B cell (primary cell): ENCODE results near the gene VSTM1. TPM values are rescaled to one million over a fixed set of nuclear protein-coding genes. Genes with fewer than 3 reads are reported as not detected.

ENCODE experiments used
- ATAC-seq: fragments of 200-7000 bp; cut with Tn5 transposase; one replicate; pipeline ENCODE4 v1.10.0; 2021; ENCODE audit warnings: low read depth, mild to moderate bottlenecking, moderate number of reproducible peaks, moderate library complexity
- CTCF ChIA-PET: fragments of 350-600 bp; sonication (Branson Sonifier 250); formaldehyde crosslinking; loops from one replicate; lab custom pipeline; 2021; ENCODE audit warnings: antibody characterized with exemption, inconsistent platforms; lab: Charles Lee
- POLR2A ChIA-PET: fragments of 350-600 bp; sonication (Branson Sonifier 250); formaldehyde crosslinking; loops from one replicate; lab custom pipeline; 2021; ENCODE audit warnings: antibody characterized with exemption; lab: Charles Lee
- DNase-seq: peaks from one replicate; pipeline ENCODE4 v3.0.0; 2013
- H2AFZ ChIP-seq: 2 replicates; pipeline ENCODE4 v1.6.1; 2012; ENCODE audit warnings: mild to moderate bottlenecking, low read depth, low read length; ENCODE audit not compliant: insufficient read depth, poor library complexity, severe bottlenecking
- H3K27ac ChIP-seq, 2 donors: 1 replicate in 1 of 2; 2 replicates in 1 of 2; pipeline ENCODE4 v1.5.1; 2012 to 2013; ENCODE audit warnings: low read length in 2 of 2, mild to moderate bottlenecking in 2 of 2, moderate library complexity in 1 of 2
- H3K27me3 ChIP-seq, 4 experiments: fragments of 200-600 bp in 1 of 4; sonication (generic) in 1 of 4; replicated peaks in 1 of 4; 1 replicate in 2 of 4; 2 replicates in 2 of 4; pipeline versions ENCODE4 v1.6.1 to v1.7.0; 2013 to 2016; ENCODE audit warnings: low read length in 3 of 4, mild to moderate bottlenecking in 2 of 4, mixed read lengths in 1 of 4, moderate library complexity in 1 of 4; ENCODE audit not compliant: insufficient read depth in 4 of 4, control insufficient read depth in 3 of 4; ENCODE audit errors: control extremely low read depth in 1 of 4
- H3K36me3 ChIP-seq, 2 experiments: replicated peaks in 1 of 2; 1 replicate in 1 of 2; 2 replicates in 1 of 2; pipeline versions ENCODE4 v1.6.1 to v1.7.1; 2013; ENCODE audit warnings: low read length in 1 of 2; ENCODE audit not compliant: insufficient read depth in 2 of 2, control insufficient read depth in 1 of 2; ENCODE audit errors: control extremely low read depth in 1 of 2, extremely low read depth in 1 of 2
- H3K4me1 ChIP-seq, 2 donors: fragments of 200-600 bp in 1 of 2; sonication (generic) in 1 of 2; 1 replicate in 1 of 2; 2 replicates in 1 of 2; pipeline versions ENCODE4 v1.5.1 to v1.6.1; 2013 to 2017; ENCODE audit warnings: low read length in 2 of 2; ENCODE audit not compliant: control insufficient read depth in 2 of 2, insufficient read depth in 2 of 2
- H3K4me2 ChIP-seq: replicated peaks from 2 replicates; pipeline ENCODE3; 2012; ENCODE audit warnings: mild to moderate bottlenecking, low read depth, low read length; ENCODE audit not compliant: poor library complexity, severe bottlenecking
- H3K4me3 ChIP-seq, 5 experiments: fragments of 200-600 bp in 1 of 5; sonication (generic) in 1 of 5; 1 replicate in 3 of 5; 2 replicates in 2 of 5; pipeline versions ENCODE4 v1.5.1 to v1.7.0; 2011 to 2016; ENCODE audit warnings: low read length in 4 of 5, mild to moderate bottlenecking in 4 of 5, low read depth in 2 of 5, control low read depth in 1 of 5, moderate library complexity in 1 of 5; ENCODE audit not compliant: insufficient read depth in 1 of 5; ENCODE audit errors: control extremely low read depth in 1 of 5, extremely low read depth in 1 of 5
- H3K79me2 ChIP-seq: fragments of 200-600 bp; sonication (generic); one replicate; pipeline ENCODE4 v1.6.0; 2016; ENCODE audit warnings: low read length; ENCODE audit not compliant: control insufficient read depth, insufficient read depth
- H3K9ac ChIP-seq: fragments of 200-600 bp; sonication (generic); 2 replicates; pipeline ENCODE4 v1.6.1; 2017; ENCODE audit warnings: mild to moderate bottlenecking, low read length, moderate library complexity
- H3K9me3 ChIP-seq, 3 donors: one replicate each; pipeline versions ENCODE4 v1.6.1 to v1.7.1; 2013; ENCODE audit warnings: low read length in 2 of 3; ENCODE audit not compliant: control insufficient read depth in 2 of 3, insufficient read depth in 1 of 3; ENCODE audit errors: control extremely low read depth in 1 of 3
- H4K20me1 ChIP-seq: 2 replicates; pipeline ENCODE4 v1.6.0; 2012; ENCODE audit warnings: mild to moderate bottlenecking, low read length; ENCODE audit not compliant: insufficient read depth, control insufficient read depth, poor library complexity, severe bottlenecking
- H3K27ac Mint-ChIP-seq: one replicate; pipeline ENCODE4 v1.8.0; 2021; ENCODE audit warnings: mixed read lengths
- H3K27me3 Mint-ChIP-seq: one replicate; pipeline ENCODE4 v1.8.0; 2021; ENCODE audit warnings: mixed read lengths
- H3K4me1 Mint-ChIP-seq: one replicate; pipeline ENCODE4 v1.8.0; 2021; ENCODE audit warnings: mixed read lengths
- H3K4me3 Mint-ChIP-seq: one replicate; pipeline ENCODE4 v1.8.0; 2021; ENCODE audit warnings: mixed read lengths
- H3K9me3 Mint-ChIP-seq: one replicate; pipeline ENCODE4 v1.8.0; 2022; ENCODE audit warnings: mixed read lengths; ENCODE audit not compliant: insufficient read depth
- CTCF ChIP-seq: fragments of 200-600 bp; IDR thresholded peaks from one replicate; pipeline ENCODE4 v1.8.0; 2022; ENCODE audit warnings: antibody characterized with exemption, mild to moderate bottlenecking
- EZH2 ChIP-seq: IDR thresholded peaks from 2 replicates; pipeline ENCODE4 v1.6.1; 2012; ENCODE audit warnings: borderline replicate concordance, low read depth, mild to moderate bottlenecking, moderate library complexity, low read length; ENCODE audit not compliant: insufficient read depth, poor library complexity, severe bottlenecking
- WGBS: methylation state at CpG from one replicate; pipeline ENCODE4 v1.1.5; 2013; ENCODE audit warnings: missing lambda C conversion rate; ENCODE audit not compliant: insufficient coverage; 5-methylcytosine and 5-hydroxymethylcytosine counted together
- intact Hi-C: fragments of 100-400 bp; cut with micrococcal nuclease; formaldehyde crosslinking; loops from one replicate; pipeline ENCODE4 v1.10.0; 2022
- polyA plus RNA-seq: library from polyadenylated mRNA; depleted of rRNA; stranded (reverse); fragments of >200 nt; gene quantifications from 2 replicates; pipeline ENCODE4 v1.2.3, GENCODE V29; 2012
- total RNA-seq, 2 donors: library from RNA; stranded (reverse); fragments of 120-200 nt in 1 of 2; gene quantifications; 1 replicate in 1 of 2; 2 replicates in 1 of 2; pipeline versions ENCODE4 v1.2.3 to v1.2.4, GENCODE V29; 2013 to 2022

The VSTM1 gene
- total and polyA plus RNA-seq, 2 donors (not counting 1 experiment from before 2014, with no cell fraction given) = 0.82 TPM; not detected in 1

GRCh38 chr19:54081032-54081431 lies 17.3 kb upstream of the VSTM1 start, which contains the start of gene TARM1:
Gene TARM1 (minus strand): TSS chr19:54081365. CDS start chr19:54081340, 25 bp downstream.
- Histone ChIP-seq H3K79me2 (no peaks in the 10 kb centered on the region), H3K27me3 (peaks cover 0 to 7% (median 0%) of the 10 kb centered on the region in 4 experiments), H3K4me2 (no peak within 1 kb of the TSS), H3K27ac (no peak within 1 kb of the TSS), H2AFZ (no peak within 1 kb of the TSS), H3K4me1 (no peaks in the 10 kb centered on the region), H3K9me3 (peaks cover 2 to 27% (median 9%) of the 10 kb centered on the region in 3 donors), H3K4me3 (no peak within 1 kb of the TSS), H4K20me1 (no peaks in the 10 kb centered on the region), H3K9ac (no peak within 1 kb of the TSS), H3K36me3 (no peaks in the 10 kb centered on the region)
- ATAC-seq = no peak
- TF ChIP-seq CTCF = no peak
- no peak for TF ChIP-seq EZH2
- Mint-ChIP-seq H3K27me3 (peaks cover 6% of the 10 kb centered on the region), H3K4me1 (no peaks in the 10 kb centered on the region), H3K9me3 (peaks cover 9% of the 10 kb centered on the region), H3K27ac (no peak within 1 kb of the TSS), H3K4me3 (no peak within 1 kb of the TSS)
- ChIA-PET CTCF (interaction anchor here (0.7 kb wide), 1 partner anchor 51 kb away, joined by 3 read pairs; no protein-coding TSS in a partner anchor), POLR2A (no interaction called here)
- intact Hi-C loops = no loop called here
- DNase-seq = no peak
- 91% methylated on average over 7 of the region's 7 CpGs for WGBS

GRCh38 chr19:54077334-54077733 lies 13.6 kb upstream of the VSTM1 start:
- Mint-ChIP-seq H3K9me3 (peaks cover 3% of the 10 kb centered on the region), H3K27me3 (peaks cover 6% of the 10 kb centered on the region), H3K4me1 (no peaks in the 10 kb centered on the region), H3K4me3 (no peak overlapping the region), H3K27ac (no peak overlapping the region)
- H3K79me2 ChIP-seq = no peaks in the 10 kb centered on the region
- H3K4me2 ChIP-seq = no peak overlapping the region
- peaks cover 0 to 3% (median 0%) of the 10 kb centered on the region in 4 experiments for H3K27me3 ChIP-seq
- H3K9ac ChIP-seq = no peak overlapping the region
- TF ChIP-seq CTCF = no peak
- TF ChIP-seq EZH2 = no peak
- ChIA-PET CTCF (no interaction called here), POLR2A (no interaction called here)
- H3K27ac ChIP-seq = no peak overlapping the region
- H3K4me3 ChIP-seq = no peak overlapping the region
- H2AFZ ChIP-seq = no peak overlapping the region
- H3K4me1 ChIP-seq = no peaks in the 10 kb centered on the region
- H4K20me1 ChIP-seq = no peaks in the 10 kb centered on the region
- no peak for DNase-seq
- intact Hi-C loops = no loop called here
- no peak for ATAC-seq
- peaks cover 2 to 32% (median 6%) of the 10 kb centered on the region in 3 donors for H3K9me3 ChIP-seq
- WGBS = 80% methylated on average over 1 of the region's 5 CpGs
- no peaks in the 10 kb centered on the region for H3K36me3 ChIP-seq
